ENCODE results near the gene ANXA8. TPM values are rescaled to one million over a fixed set of nuclear protein-coding genes. Genes with fewer than 3 reads are reported as not detected.

ANXA8 gene
- total and polyA plus RNA-seq, 2 donors (not counting 3 experiments of a cell fraction or from before 2014, with no cell fraction given): not detected

DNA sequence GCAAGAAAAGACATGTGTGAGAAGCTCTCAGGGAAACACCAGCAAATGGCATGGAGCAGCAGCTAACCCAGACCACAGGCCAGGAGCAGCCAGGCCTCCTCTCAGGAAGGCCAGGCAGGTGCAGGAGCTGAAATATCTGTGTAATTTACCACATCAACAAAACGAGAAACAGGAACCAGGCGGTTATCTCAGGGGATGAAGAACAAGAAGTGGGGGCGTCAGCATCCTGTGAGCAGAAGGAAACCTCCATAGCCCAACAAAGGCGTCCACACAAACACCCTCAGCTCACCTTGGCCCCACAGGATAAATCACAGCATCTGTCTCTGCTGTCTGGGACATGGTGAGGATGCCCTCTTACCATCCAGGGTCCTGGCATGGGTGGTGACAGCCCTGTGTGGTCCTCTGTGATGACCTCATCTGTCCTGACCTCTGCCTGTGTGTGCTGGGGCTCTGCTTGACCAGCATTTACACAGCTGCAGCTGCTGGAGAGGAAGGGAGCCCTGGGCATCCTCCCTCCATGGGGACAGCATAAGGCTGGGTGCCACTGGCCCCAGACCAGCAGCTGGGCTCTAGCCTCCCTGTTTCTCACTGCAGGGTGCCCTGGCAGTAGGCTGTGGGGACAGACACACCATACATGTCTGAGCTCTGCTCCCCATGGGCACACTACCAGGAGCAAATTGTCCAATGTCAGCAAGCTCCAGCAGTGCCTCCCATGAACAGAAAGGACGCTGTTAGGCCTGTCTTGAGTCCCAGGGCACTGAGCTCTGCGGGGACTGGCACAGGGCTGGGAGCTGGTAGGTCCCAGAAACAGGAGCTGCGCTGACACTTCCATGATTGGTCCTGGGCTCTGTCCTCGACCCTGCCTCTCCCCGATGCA lies 34.6 kb downstream of the ANXA8 start:
- no TSS peak for BruUV-seq (replicated peaks)
- DNase-seq (ENCODE audit: low read depth, low spot score): no peak

More for the DNA sequence above, 34.6 kb downstream of the ANXA8 start:
- no peak for FAIRE-seq
- H4K20me1 ChIP-seq (replicated peaks; ENCODE audit: control insufficient read depth, extremely low read depth, insufficient read depth, low read length): no peaks in the 10 kb centered on the region
- H3K36me3 ChIP-seq (ENCODE audit: control insufficient read depth in 2 of 2, extremely low read depth in 1 of 2, insufficient read depth in 2 of 2, low read length in 2 of 2): no peaks in the 10 kb centered on the region
- TF ChIP-seq, protein P1, sequence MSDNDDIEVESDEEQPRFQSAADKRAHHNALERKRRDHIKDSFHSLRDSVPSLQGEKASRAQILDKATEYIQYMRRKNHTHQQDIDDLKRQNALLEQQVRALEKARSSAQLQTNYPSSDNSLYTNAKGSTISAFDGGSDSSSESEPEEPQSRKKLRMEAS (IDR thresholded peaks at IDR 0.05; ENCODE audit: insufficient read depth, insufficient read length): no peak
- TF ChIP-seq MYC (IDR thresholded peaks at IDR 0.05; ENCODE audit: low read depth, low read length): no peak
- TF ChIP-seq POLR2AphosphoS5 (IDR thresholded peaks at IDR 0.05; ENCODE audit: insufficient read depth, low read depth, low read length): no peak
- TF ChIP-seq FOS (IDR thresholded peaks at IDR 0.05; ENCODE audit: borderline replicate concordance, insufficient read depth, low read length): no peak
- no peak for TF ChIP-seq EZH2 (IDR thresholded peaks at IDR 0.05; ENCODE audit: borderline replicate concordance, low read depth, low read length, severe bottlenecking)
- no peak for TF ChIP-seq GATA2 (IDR thresholded peaks at IDR 0.05; ENCODE audit: insufficient read depth, insufficient read length, low read depth, low read length)
- TF ChIP-seq POLR2A (IDR thresholded peaks at IDR 0.05; ENCODE audit: low read depth, low read length): no peak
- no peak for TF ChIP-seq JUN (IDR thresholded peaks at IDR 0.05; ENCODE audit: borderline replicate concordance, insufficient read depth, insufficient read length, low read depth)
- TF ChIP-seq, protein P2, sequence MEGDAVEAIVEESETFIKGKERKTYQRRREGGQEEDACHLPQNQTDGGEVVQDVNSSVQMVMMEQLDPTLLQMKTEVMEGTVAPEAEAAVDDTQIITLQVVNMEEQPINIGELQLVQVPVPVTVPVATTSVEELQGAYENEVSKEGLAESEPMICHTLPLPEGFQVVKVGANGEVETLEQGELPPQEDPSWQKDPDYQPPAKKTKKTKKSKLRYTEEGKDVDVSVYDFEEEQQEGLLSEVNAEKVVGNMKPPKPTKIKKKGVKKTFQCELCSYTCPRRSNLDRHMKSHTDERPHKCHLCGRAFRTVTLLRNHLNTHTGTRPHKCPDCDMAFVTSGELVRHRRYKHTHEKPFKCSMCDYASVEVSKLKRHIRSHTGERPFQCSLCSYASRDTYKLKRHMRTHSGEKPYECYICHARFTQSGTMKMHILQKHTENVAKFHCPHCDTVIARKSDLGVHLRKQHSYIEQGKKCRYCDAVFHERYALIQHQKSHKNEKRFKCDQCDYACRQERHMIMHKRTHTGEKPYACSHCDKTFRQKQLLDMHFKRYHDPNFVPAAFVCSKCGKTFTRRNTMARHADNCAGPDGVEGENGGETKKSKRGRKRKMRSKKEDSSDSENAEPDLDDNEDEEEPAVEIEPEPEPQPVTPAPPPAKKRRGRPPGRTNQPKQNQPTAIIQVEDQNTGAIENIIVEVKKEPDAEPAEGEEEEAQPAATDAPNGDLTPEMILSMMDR (IDR thresholded peaks at IDR 0.05; ENCODE audit: extremely low read depth in 1 of 2, insufficient read depth in 1 of 2, low read depth in 1 of 2, low read length in 2 of 2): no peak
- H3K27ac ChIP-seq (ENCODE audit: insufficient read depth, low read depth, low read length): no peak overlapping the region
- H3K9me1 ChIP-seq (replicated peaks; ENCODE audit: control insufficient read depth, extremely low read depth, insufficient read depth, low read length): no peaks in the 10 kb centered on the region
- no peak overlapping the region for H3K9ac ChIP-seq (replicated peaks; ENCODE audit: extremely low read depth, insufficient read depth, low read length)
- no peaks in the 10 kb centered on the region for H3K9me3 ChIP-seq (replicated peaks; ENCODE audit: control insufficient read depth, insufficient read depth, low read length)
- ChIA-PET CTCF (interaction anchor here (1.0 to 1.3 kb wide), 3 partner anchors 65 to 137 kb away, joined by 3 read pairs; partner anchors contain the start of gene ZNF488), POLR2A (no interaction called here)
- H3K27me3 ChIP-seq (ENCODE audit: control insufficient read depth in 2 of 2, insufficient read depth in 2 of 2, low read length in 2 of 2): no peaks in the 10 kb centered on the region
- H3K79me2 ChIP-seq (ENCODE audit: control insufficient read depth, insufficient read depth, low read length): no peaks in the 10 kb centered on the region
- H3K4me2 ChIP-seq (ENCODE audit: insufficient read depth, low read length): no peak overlapping the region
- H3K4me1 ChIP-seq (ENCODE audit: control insufficient read depth, extremely low read depth, insufficient read depth, low read length): no peaks in the 10 kb centered on the region
- intact Hi-C loops (cut with micrococcal nuclease) (no loop called here), dilution Hi-C loops (cut with MboI; ENCODE audit: extremely low pct_ligation_motif_present, low sequenced_read_pairs) (no loop called here)
- H3K4me3 ChIP-seq (replicated peaks in 1 of 3; ENCODE audit: insufficient read depth in 1 of 3, low read depth in 1 of 3, low read length in 3 of 3): no peak overlapping the region
- H2AFZ ChIP-seq (ENCODE audit: low read depth, low read length): no peak overlapping the region

All from endothelial cell of umbilical vein (primary cell).